ENCODE results near the gene BANF2. TPM values are rescaled to one million over a fixed set of nuclear protein-coding genes. Genes with fewer than 3 reads are reported as not detected.
"Not testable (repeated sequence)": the region's sequence is repeated elsewhere in the genome, so short reads cannot be mapped to it uniquely, and the experiment has no call there.

BANF2 gene
- polyA plus RNA-seq, 1 donor from 2014 or later, result not detected

DNA sequence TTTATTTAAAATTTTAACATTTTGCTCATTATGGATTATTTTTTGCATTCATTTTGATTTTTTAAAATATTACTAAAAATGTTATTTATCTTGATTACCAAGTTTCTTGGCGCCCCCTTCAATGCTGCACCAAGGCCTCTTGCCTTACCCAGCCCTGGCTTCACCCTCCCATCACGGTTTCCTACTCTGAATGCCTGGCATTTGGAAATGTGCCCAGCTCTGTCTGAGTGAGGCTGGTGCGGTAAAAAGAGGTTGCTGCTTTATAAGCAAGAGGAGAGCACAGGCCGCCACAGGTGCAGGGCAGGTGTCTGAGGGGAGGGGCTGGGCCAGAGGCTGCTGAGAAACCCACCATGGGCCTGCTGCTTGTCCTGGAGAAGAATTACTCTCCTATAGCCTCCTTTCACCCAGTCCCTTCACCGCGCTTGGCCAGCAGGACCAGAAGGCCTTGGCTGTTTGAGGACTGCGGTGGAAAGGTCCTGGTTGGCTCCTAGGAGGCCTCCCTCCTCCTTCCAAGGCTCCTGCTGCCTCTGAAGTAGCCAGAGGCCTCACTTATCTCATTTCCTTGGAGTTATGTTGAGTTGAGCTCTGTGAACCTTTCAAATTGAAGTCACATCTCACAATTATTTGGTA lies 62.6 kb downstream of the BANF2 start:
- Mint-ChIP-seq H3K27me3 (peaks cover 3% of the 10 kb centered on the region), H3K4me3 (no peak overlapping the region), H3K9me3 (peaks cover 7 to 14% (median 7%) of the 10 kb centered on the region in 3 donors), H3K27ac (no peak overlapping the region), H3K36me3 (peaks cover 1% of the 10 kb centered on the region), H3K4me1 (no peaks in the 10 kb centered on the region)

DNA sequence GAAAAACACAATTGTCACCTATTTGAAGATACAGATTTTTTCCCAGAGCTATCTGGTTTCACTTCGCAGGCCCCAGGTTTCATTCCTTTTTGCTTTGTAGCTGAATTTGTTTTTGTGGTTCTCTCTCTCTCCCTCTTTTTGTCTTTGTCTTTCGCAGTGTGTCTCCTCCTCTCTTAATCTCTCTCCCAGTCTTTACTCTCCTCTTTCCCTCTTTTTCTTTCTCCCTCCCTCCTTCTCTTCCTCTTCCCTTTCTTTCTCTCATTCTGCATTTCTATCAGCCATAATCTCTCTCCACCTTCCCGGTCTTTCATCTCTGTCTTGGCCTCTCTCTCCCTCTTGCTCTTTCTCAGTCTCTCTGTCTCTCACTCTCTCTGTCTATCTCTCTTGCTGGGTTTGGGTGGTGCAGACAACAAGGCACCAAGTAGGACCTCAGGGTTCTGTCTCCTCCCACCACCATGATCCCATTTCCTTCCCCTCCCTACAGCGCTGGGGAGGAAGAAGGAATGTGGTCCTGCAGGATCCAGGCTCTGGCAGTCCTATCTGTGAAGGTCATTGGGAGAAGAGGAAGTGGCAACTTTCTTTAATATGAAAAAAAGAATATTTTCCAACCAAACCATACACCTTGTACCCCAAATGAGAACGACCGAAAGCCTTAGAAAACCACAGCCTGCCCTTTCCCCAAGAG lies 63.2 kb downstream of the BANF2 start:
- Mint-ChIP-seq H3K36me3 (peaks cover 1% of the 10 kb centered on the region), H3K9me3 (peaks cover 7 to 12% (median 7%) of the 10 kb centered on the region in 3 donors), H3K27ac (no peak overlapping the region), H3K27me3 (peaks cover 3% of the 10 kb centered on the region), H3K4me3 (no peak overlapping the region), H3K4me1 (no peaks in the 10 kb centered on the region)

DNA sequence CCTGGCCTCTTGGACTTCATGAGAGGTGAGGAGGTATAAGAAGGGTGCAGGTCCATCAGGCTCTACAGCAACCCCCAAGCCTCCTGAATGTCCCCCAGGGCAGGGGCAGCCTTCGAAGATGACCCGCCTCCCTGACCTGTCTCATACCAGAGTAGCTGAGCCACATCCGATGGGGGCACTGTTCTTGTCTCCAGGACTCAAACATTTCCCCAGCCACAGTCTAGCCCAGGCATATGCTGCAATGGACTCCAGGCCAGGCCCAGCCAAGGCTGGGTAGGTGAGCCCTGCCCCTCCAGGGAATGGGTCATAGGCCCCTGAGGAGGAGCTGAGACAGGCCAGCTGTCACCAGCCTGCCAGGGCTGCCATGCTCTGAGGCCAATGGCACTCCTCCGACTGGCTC lies 65.3 kb downstream of the BANF2 start:
- H3K4me3 Mint-ChIP-seq, result no peak overlapping the region
- no peak overlapping the region for H3K27ac Mint-ChIP-seq
- peaks cover 3% of the 10 kb centered on the region for H3K27me3 Mint-ChIP-seq
- H3K9me3 Mint-ChIP-seq, result peaks cover 0 to 3% (median 0%) of the 10 kb centered on the region in 3 donors
- peaks cover 1% of the 10 kb centered on the region for H3K36me3 Mint-ChIP-seq
- H3K4me1 Mint-ChIP-seq, result no peaks in the 10 kb centered on the region

- H3K27me3 Mint-ChIP-seq, result peaks cover 3% of the 10 kb centered on the region
- peaks cover 1% of the 10 kb centered on the region for H3K36me3 Mint-ChIP-seq
- peaks cover 0 to 2% (median 0%) of the 10 kb centered on the region in 3 donors for H3K9me3 Mint-ChIP-seq
- no peaks in the 10 kb centered on the region for H3K4me1 Mint-ChIP-seq
- H3K27ac Mint-ChIP-seq, result no peak overlapping the region
- H3K4me3 Mint-ChIP-seq, result no peak overlapping the region
These were observed 65.8 kb downstream of the BANF2 start for GRCh38 chr20:17765584-17765983.

- no peaks in the 10 kb centered on the region for H3K9me3 Mint-ChIP-seq
- peaks cover 4% of the 10 kb centered on the region for H3K27me3 Mint-ChIP-seq
- H3K27ac Mint-ChIP-seq, result no peak overlapping the region
These were observed 66.5 kb downstream of the BANF2 start for GRCh38 chr20:17766226-17766625.

DNA sequence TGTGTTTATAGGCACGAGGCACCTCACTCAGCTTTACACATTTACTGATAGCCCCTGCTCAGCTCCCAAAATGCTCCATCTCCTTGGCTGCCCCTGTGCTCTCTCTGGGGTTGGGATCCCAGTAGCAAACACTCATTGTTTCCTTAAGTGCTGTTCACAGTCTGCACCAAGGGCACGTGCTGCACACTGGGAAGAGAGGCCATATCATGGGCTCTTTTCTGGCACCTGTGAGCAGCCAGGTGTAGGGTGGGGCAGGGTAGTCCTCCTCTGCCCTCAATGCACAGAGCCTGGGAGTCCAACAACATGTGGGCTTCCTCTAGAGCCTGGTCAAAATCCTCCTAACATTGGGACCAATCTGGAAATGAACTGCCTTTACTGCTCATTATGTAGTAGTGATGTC lies 67.9 kb downstream of the BANF2 start:
- peaks cover 5% of the 10 kb centered on the region for H3K27me3 Mint-ChIP-seq
- H3K27ac Mint-ChIP-seq, result no peak overlapping the region
- no peaks in the 10 kb centered on the region for H3K4me1 Mint-ChIP-seq
- H3K36me3 Mint-ChIP-seq, result peaks cover 1% of the 10 kb centered on the region
- no peaks in the 10 kb centered on the region for H3K9me3 Mint-ChIP-seq
- H3K4me3 Mint-ChIP-seq, result no peak overlapping the region

More at GRCh38 chr20:17766226-17766625, 66.5 kb downstream of the BANF2 start:
- Mint-ChIP-seq H3K36me3 (peaks cover 1% of the 10 kb centered on the region), H3K4me1 (no peaks in the 10 kb centered on the region), H3K4me3 (no peak overlapping the region)

GRCh38 chr20:17768271-17768670 lies 68.5 kb downstream of the BANF2 start:
- Mint-ChIP-seq H3K4me3 (no peak overlapping the region), H3K4me1 (no peaks in the 10 kb centered on the region), H3K27me3 (peaks cover 5% of the 10 kb centered on the region), H3K9me3 (no peaks in the 10 kb centered on the region), H3K36me3 (no peaks in the 10 kb centered on the region), H3K27ac (no peak overlapping the region)

DNA sequence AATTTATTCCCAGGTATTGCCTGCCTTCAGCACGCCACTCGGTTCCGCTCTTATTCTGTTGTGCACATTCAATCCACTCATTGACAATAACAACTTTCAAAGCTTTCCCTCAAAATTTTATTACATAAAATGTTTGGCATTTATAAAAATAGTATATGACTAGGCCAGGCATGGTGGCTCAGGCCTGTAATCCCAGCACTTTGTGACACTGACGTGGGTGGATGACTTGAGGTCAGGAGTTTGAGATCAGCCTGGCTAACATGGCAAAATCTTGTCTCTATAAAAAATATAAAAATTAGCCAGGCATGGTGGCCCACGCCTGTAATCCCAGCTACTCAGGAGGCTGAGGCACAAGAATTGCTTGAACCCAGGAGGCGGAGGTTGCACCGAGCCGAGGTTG lies 70.0 kb downstream of the BANF2 start:
- H3K36me3 Mint-ChIP-seq, H3K27ac Mint-ChIP-seq, H3K4me1 Mint-ChIP-seq, H3K9me3 Mint-ChIP-seq, H3K27me3 Mint-ChIP-seq, H3K4me3 Mint-ChIP-seq: not testable (repeated sequence)

- Mint-ChIP-seq H3K36me3 (no peaks in the 10 kb centered on the region), H3K9me3 (peaks cover 0 to 2% (median 0%) of the 10 kb centered on the region in 3 donors), H3K4me1 (no peaks in the 10 kb centered on the region), H3K27ac (no peak overlapping the region), H3K4me3 (no peak overlapping the region), H3K27me3 (peaks cover 4% of the 10 kb centered on the region)
These were observed 71.6 kb downstream of the BANF2 start for GRCh38 chr20:17771206-17772004.

DNA sequence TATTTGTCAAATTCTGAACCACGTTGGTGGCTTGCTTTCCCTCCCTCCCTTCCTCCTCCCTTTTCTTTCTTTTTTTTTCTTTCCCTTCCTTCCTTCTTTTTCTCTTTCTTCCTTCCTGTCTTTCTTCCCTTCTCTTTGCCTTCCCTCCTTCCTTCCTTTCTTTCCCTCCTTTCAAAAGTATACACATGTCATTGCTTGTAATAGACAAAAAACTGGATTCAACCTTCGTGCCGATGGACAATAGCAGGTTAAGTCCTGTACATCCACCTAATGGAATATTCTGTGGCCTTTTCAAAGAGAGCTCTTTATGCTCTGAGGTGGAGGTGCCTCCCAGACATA lies 72.2 kb downstream of the BANF2 start:
- peaks cover 0 to 2% (median 0%) of the 10 kb centered on the region in 3 donors for H3K9me3 Mint-ChIP-seq
- no peak overlapping the region for H3K27ac Mint-ChIP-seq
- H3K27me3 Mint-ChIP-seq, result peaks cover 4% of the 10 kb centered on the region
- no peak overlapping the region for H3K4me3 Mint-ChIP-seq
- H3K36me3 Mint-ChIP-seq, result no peaks in the 10 kb centered on the region
- H3K4me1 Mint-ChIP-seq, result peaks cover 0 to 2% (median 0%) of the 10 kb centered on the region in 3 donors

GRCh38 chr20:17773619-17774018 lies 73.9 kb downstream of the BANF2 start:
- Mint-ChIP-seq H3K27me3 (peaks cover 2% of the 10 kb centered on the region), H3K4me3 (no peak overlapping the region), H3K27ac (no peak overlapping the region)

DNA sequence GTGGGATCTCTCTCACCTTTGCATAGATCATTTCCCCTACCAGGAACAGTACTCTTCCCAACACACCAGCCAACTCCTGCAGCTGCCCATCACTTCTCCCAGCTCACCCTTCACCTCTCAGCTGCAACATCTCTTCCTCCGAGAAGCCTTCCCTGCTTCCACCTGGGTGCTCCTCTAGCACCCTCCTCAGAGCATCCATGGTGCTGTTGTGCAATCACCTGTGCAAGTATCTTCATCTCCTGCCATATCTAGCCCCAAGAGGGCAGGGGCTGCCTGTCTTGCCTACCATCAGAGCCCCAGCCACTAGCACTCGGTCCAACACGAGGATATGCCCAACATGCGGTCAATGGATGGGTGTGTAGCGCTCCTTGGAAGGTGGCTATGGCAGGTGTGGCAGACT lies 75.8 kb downstream of the BANF2 start:
- peaks cover 2% of the 10 kb centered on the region for H3K36me3 Mint-ChIP-seq
- H3K27me3 Mint-ChIP-seq, result peaks cover 2% of the 10 kb centered on the region
- H3K4me3 Mint-ChIP-seq, result no peak overlapping the region
- peaks cover 0 to 2% (median 0%) of the 10 kb centered on the region in 3 donors for H3K4me1 Mint-ChIP-seq
- no peak overlapping the region for H3K27ac Mint-ChIP-seq
- peaks cover 0 to 2% (median 0%) of the 10 kb centered on the region in 3 donors for H3K9me3 Mint-ChIP-seq

More at GRCh38 chr20:17773619-17774018, 73.9 kb downstream of the BANF2 start:
- peaks cover 0 to 2% (median 0%) of the 10 kb centered on the region in 3 donors for H3K9me3 Mint-ChIP-seq
- H3K4me1 Mint-ChIP-seq, result peaks cover 0 to 2% (median 0%) of the 10 kb centered on the region in 3 donors
- H3K36me3 Mint-ChIP-seq, result no peaks in the 10 kb centered on the region

DNA sequence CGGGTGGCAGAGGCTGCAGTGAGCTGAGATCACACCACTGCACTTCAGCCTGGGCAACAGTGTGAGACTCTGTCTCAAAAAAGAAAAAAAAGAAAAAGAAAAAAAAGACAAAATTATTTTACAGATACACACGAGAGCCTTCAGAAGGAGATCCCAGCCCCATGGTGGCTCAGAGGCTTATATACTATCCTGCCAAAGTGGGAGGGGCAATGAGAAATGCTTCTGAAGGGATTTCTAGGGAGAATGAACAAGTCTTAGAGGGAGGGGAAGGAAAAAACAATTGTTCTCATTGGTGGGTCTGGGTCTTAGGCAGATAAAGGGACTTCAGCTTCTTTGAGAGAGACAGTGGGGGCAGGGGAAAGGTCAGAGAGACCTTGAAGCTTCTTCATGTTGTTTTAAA lies 76.8 kb downstream of the BANF2 start:
- Mint-ChIP-seq H3K4me1 (peaks cover 0 to 4% (median 3%) of the 10 kb centered on the region in 3 donors), H3K27ac (no peak overlapping the region), H3K36me3 (peaks cover 2% of the 10 kb centered on the region), H3K4me3 (no peak overlapping the region), H3K9me3 (peaks cover 0 to 2% (median 0%) of the 10 kb centered on the region in 3 donors), H3K27me3 (no peaks in the 10 kb centered on the region)

DNA sequence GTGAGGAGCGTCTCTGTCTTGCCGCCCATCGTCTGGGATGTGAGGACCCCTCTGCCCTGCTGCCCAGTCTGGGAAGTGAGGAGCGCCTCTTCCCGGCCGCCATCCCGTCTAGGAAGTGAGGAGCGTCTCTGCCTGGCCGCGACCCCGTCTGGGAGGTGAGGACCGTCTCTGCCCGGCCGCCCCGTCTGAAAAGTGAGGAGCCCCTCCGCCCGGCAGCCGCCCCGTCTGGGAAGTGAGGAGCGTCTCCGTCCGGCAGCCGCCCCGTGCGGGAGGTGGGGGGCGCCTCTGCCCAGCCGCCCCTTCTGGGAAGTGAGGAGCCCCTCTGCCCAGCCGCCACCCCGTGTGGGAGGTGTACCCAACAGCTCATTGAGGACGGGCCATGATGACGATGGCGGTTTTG lies 79.2 kb downstream of the BANF2 start:
- not testable (repeated sequence) for H3K4me1 Mint-ChIP-seq, H3K27me3 Mint-ChIP-seq, H3K4me3 Mint-ChIP-seq

GRCh38 chr20:17782768-17783167 lies 83.0 kb downstream of the BANF2 start:
- H3K27ac Mint-ChIP-seq, result peak overlapping the region in 1 of 3 donors; percentile 37

More for the DNA sequence above, 79.2 kb downstream of the BANF2 start:
- H3K36me3 Mint-ChIP-seq, H3K27ac Mint-ChIP-seq, H3K9me3 Mint-ChIP-seq: not testable (repeated sequence)

More at GRCh38 chr20:17782768-17783167, 83.0 kb downstream of the BANF2 start:
- peaks cover 0 to 3% (median 0%) of the 10 kb centered on the region in 3 donors for H3K9me3 Mint-ChIP-seq
- no peaks in the 10 kb centered on the region for H3K27me3 Mint-ChIP-seq
- peaks cover 0 to 6% (median 5%) of the 10 kb centered on the region in 3 donors for H3K4me1 Mint-ChIP-seq
- peaks cover 2% of the 10 kb centered on the region for H3K36me3 Mint-ChIP-seq
- no peak overlapping the region for H3K4me3 Mint-ChIP-seq

All from IgD-negative memory B cell (primary cell).